Inflammatory macrophage (primary cell): ENCODE measurements around the gene DAB2IP.

Experiments
- DNase-seq, 2 donors: peaks; one replicate each; pipeline ENCODE4 v3.0.0-alpha.2; 2020 to 2022

The DAB2IP gene

GRCh38 chr9:121820286-121821005 is 169.0 kb downstream of the DAB2IP start:
- no peak for DNase-seq

GRCh38 chr9:121821326-121821725 is 169.9 kb downstream of the DAB2IP start:
- DNase-seq, result no peak

GRCh38 chr9:121822093-121823085 is 171.0 kb downstream of the DAB2IP start:
- no peak for DNase-seq

DNA sequence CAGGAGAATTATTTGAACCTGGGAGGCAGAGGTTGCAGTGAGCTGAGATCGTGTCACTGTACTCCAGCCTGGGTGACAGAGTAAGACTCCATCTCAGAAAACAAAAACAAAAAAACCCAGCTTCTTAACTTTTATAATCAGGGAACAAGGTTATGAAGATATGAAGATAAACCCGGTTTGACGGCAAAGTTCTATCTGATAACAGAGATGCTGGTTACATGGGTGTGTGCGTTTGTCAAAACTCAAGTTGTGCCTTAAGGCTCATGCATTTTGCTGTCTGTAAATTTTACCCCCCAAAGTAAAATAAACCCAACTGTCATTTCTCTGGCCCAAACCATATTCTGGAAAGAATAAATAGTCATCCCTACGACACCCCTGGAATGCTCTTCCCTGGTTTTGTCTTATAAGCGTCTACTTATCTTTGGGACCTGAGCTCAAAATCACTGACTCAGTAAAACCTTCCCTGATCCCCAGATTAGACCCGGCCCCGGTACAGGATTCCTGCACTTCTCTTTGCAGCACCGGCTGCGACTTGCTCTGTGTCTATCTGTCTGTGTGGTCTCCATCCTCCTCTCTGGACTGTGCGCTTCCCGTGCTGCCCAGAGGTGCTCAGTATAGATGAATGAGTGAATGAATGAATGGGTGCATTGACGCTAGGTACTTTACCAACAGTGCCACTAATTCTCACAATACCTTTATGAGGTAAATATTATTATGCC is 172.2 kb downstream of the DAB2IP start:
- no peak for DNase-seq

GRCh38 chr9:121824651-121825030 is 173.2 kb downstream of the DAB2IP start:
- DNase-seq, result no peak

DNA sequence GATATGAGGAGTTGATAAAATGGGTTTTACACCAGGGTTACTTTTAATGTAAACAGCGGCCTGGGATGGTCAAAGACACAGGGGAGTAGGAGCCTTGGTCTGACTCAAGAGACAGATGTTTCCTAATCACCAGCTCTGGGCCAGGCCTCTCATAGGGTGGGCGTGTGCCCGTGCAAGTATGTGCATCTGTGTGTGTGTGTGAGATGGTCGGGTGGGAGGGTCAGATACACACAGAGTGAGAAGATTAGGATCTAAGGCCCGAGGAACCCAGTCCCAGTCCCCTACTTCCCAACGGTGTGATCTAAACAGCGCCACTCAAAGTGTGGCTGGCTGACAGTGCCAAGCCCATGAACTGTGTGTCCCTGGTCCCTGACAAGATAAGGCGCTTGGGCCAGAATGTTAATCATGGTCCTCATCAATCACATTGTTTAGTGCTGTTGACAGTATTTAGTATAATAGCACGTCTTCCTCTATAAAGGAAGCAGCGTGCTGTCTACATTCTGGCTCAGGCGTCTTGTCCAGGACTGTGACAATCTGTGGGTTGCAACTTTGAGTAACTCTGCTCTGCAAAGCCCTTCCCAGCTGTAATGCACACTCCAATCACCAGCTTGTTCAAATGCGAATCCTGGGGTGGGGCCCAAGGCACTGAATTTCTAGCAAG is 173.7 kb downstream of the DAB2IP start:
- DNase-seq, result no peak

GRCh38 chr9:121826711-121827110 is 175.3 kb downstream of the DAB2IP start:
- no peak for DNase-seq

DNA sequence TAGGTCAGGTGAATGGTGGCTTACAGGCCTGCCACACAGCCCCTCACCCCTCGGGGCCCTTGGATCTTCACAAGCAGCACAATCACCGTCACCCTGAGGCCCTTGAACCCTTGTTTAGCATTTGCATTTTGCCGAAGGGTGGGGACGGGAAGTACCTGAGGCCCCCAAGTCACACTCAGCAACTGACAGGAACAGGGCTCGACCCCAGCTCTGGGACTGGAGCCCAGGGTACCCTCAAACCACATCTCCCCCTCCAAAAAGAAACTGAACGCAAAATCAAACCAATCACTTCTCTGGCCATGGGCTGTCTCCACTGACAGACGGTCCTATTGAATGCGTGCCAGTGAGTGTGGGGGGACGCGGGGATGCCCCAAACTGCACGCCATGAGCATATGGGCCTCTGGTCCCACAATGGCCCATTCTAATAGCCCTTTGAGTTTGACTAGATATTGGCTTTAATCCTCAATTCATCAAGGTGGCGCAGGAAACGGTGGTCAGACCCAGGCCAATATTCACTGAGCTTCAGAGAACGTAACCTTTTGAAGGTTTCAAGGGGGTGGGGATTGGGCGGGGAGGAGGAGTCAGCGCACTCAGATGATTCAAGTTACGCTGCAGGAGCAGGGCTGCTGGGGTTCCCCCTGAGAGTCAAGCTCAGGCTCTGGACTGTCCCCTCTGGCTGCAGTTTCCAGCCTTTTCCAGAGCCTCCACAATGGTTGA is 176.0 kb downstream of the DAB2IP start:
- DNase-seq, result no peak

DNA sequence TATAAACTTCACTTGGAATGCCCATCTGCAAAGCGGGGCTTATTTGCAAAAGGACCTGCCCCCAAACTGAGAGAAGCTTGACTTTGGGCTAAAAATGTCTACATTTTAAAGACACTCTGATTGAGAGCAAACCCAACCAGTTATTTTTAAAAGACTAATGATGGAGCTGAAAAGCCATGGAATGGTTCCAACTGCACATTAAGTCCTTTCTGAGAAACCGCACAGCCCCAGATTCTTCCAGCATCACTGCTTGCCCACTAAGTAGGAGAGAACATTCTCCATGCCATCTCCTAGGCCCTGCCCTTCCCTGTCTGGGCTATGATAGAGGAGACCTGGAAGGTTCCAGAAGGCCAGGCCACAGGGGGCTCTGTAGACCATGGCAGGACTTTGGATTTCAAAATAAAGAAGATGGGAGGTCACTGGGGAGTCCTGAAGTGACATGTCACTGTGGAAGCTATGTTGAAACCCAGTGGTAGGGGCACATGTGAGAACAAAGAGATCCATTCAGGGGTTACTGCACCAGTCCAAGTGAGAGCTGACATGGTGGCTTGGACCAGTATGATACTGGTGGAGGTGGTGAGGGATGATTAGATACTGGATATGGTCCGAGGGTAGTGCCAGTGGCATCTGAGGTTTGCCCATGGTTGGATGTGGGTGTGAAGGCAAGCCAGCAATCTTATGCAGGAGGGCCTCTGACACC is 179.2 kb downstream of the DAB2IP start:
- no peak for DNase-seq

GRCh38 chr9:121831869-121832268 is 180.4 kb downstream of the DAB2IP start:
- DNase-seq, result no peak

- DNase-seq, result no peak
Observed at GRCh38 chr9:121833061-121833460, 181.6 kb downstream of the DAB2IP start.
